Vagina (tissue), 2 donors: ENCODE results near the gene EWSR1.

ENCODE experiments used
- CTCF ChIP-seq, 3 experiments: fragments of 450-650 bp in 2 of 3; fragments of 200-600 bp in 1 of 3; sonication (generic) in 1 of 3; IDR thresholded peaks; one replicate each; pipeline ENCODE4 v1.5.1; 2017 to 2019; ENCODE audit warnings: antibody characterized with exemption in 3 of 3, mild to moderate bottlenecking in 2 of 3, moderate library complexity in 2 of 3
- POLR2A ChIP-seq, 2 donors: fragments of 450-650 bp; IDR thresholded peaks; one replicate each; pipeline ENCODE4 v1.6.1; 2017; ENCODE audit warnings: antibody characterized with exemption in 2 of 2, mild to moderate bottlenecking in 2 of 2, moderate library complexity in 2 of 2

- no peak for TF ChIP-seq POLR2A (IDR thresholded peaks at IDR 0.05)
- TF ChIP-seq CTCF (IDR thresholded peaks at IDR 0.05) = no peak
These were observed 67.6 kb downstream of the EWSR1 start for GRCh38 chr22:29335656-29336055.
